NCI-H345 (cell line): ENCODE measurements around the gene CTRL.
"Not testable (repeated sequence)": the region's sequence is repeated elsewhere in the genome, so short reads cannot be mapped to it uniquely, and the experiment has no call there.

Experiments used
- DNase-seq: peaks from one replicate; lab custom pipeline; 2025; lab: John Stamatoyannopoulos, UW

The CTRL gene

GRCh38 chr16:67940446-67941089 is 8.9 kb upstream of the CTRL start:
- no peak for DNase-seq

GRCh38 chr16:67939507-67940445 is 8.1 kb upstream of the CTRL start:
- DNase-seq, result no peak

GRCh38 chr16:67937713-67938112 is 6.1 kb upstream of the CTRL start:
- not testable (repeated sequence) for DNase-seq

GRCh38 chr16:67936880-67937605 is 5.4 kb upstream of the CTRL start:
- peak; percentile 16 for DNase-seq

DNA sequence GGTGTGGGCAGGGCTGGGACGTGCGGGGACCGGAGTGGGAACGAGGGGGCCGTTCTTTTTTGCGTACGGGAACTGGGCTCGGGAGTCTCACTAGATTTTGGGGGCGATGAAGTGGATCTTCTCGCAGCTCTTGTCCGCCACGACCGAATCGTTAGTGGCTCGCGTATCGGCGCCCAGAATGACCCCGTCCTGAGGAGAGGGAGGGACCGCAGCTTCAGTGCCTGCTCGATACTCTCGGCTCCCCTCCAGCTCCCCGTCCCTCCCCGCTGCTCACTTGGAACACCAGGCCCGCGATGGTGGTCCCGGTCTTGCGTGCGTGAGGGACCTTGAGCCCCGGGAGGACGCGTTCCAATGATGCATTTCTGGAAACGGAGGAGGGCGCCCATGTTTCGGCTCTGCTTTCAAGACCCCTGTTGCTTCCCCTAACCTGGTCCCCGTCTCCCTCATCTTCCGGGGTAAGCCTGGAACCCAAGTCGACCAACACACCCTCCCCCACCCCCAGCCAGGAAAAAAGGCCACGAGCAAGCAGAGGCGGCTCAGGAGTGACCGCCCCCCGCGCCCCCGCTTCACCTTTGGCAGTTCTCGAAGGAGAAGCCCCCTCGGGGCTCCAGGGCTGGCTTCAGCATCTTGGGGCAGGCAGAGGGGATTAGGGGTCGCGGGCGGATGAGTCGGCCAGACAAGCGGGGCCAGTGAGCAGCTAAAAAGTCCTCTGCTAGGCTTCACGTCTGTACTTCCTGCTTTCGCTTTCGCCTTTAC is 4.6 kb upstream of the CTRL start, which contains the start of gene PSMB10:
TSS of gene PSMB10 (minus strand) at position 727 of the 756 bp plus-strand sequence. CDS start at position 626, 101 bp downstream.
- DNase-seq, result no peak

DNA sequence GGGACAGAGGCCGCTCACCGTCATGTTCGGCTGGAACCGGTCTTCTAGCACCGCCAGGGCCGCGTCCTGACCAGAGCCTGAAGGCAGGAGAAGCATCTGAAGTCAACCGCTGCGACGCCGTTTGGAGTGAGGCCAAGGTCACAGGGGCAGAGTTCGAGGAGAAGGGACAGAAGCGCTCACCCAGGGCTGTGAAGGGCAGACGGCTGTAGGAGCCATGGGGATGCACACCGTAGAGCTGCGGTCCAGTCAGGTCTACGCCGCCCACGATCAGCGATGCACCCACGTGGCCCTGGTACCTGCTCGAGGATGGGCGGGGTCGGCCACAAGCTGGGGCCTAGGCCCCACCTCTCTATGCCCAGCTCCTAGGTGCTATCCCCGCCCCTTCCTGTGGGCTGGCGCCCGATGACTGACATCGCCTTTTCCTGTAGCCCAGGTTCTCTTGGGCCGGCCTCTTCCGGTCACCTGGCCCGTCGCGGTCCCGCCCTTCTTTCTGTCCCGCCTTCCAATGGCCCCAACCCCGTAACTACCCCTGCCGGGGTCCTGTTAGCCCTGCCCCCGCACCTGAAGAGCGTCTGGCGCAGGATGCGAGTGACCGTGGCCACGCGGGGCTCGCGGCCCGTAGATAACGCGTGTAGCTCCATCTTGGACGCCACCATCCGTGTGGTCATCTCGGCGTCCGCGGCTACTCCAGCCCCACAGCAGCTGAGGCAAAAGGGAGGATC is 3.9 kb upstream of the CTRL start:
- DNase-seq, result peak; percentile 96

GRCh38 chr16:67935101-67935401 is 3.4 kb upstream of the CTRL start:
- no peak for DNase-seq

DNA sequence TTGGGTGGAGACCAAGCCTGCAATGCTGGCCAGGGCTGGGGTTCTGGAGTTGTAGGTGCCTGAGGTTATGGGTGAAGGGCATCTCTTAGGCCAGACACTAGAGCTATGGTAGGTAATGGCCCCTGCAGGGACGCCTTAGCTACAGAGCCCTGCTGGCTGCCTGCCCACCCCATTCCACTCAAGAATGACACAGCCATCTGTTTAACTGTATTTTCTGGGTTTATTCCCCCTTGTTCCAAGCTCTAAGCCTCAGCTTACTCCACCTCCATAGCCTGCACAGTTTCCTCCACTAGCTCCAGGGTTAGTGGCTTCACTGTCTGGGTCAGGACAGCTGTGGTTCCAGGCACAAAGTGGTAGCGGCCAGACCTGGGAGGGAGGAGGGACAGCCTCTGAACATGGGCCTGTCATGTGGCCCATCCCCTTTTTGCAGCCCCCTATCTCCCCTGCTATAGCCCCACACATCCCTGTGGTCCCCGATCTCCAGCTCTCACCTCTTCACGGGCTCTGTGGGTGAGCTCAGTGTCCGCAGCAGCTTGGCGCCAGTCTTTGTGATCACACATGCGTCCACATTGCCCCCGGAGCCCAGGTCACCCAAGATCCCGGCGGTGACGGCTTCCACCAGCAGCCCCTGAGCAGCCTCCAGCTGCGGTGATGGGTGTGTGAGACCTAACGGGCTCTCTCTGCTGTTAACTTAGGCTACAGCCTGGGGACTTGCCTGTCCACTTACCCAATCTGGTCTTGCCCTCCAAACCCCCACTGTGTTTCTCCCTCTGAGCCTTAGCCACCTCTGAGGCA is 2.8 kb upstream of the CTRL start:
- DNase-seq, result no peak

- no peak for DNase-seq
Observed at GRCh38 chr16:67933805-67934204, 2.1 kb upstream of the CTRL start.

- DNase-seq, result no peak
Observed at GRCh38 chr16:67932462-67932840, 789 bp upstream of the CTRL start.

- no peak for DNase-seq
Observed at GRCh38 chr16:67930678-67931211, 917 bp downstream of the CTRL start.

DNA sequence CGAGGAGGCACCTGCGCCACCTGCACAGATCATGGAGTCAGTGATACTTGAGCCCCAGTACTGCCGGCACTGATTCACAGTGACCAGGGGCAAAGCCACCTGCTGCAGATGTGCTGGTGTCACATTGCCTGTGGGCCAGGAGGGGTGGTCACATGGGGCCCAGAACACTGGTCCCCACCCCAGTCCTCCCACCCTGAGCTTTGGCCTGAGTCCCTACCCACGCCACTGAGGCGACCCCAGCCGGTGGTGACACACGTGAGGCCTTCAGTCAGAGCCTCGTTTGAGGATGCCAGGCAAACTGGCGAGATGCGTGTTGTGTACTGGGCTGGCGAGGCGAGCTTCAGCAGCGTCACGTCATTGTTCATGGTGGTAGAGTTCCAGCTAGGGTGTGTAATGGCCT is 1.5 kb downstream of the CTRL start:
- DNase-seq, result no peak

GRCh38 chr16:67928561-67929364 is 2.9 kb downstream of the CTRL start:
- peak; percentile 72 for DNase-seq

DNA sequence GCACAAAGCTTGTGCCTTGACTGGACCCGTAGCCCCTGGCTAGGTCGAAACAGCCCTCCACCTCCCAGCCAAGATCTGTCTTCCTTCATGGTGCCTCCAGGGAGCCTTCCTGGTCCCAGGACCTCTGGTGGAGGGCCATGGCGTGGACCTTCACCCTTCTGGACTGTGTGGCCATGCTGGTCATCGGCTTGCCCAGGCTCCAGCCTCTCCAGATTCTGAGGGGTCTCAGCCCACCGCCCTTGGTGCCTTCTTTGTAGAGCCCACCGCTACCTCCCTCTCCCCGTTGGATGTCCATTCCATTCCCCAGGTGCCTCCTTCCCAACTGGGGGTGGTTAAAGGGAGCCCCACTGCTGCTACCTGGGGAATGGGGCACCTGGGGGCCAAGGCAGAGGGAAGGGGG is 3.5 kb downstream of the CTRL start:
- no peak for DNase-seq

- DNase-seq, result no peak
Observed at GRCh38 chr16:67927131-67927941, 4.3 kb downstream of the CTRL start.

- peak; percentile 89 for DNase-seq
Observed at GRCh38 chr16:67926181-67926750, 5.4 kb downstream of the CTRL start.

- no peak for DNase-seq
Observed at GRCh38 chr16:67924140-67924906, 7.3 kb downstream of the CTRL start.
